Measurements from ENCODE around the gene SLC5A11. TPM values are rescaled to one million over a fixed set of nuclear protein-coding genes. Genes with fewer than 3 reads are reported as not detected.

Gene SLC5A11, protein sequence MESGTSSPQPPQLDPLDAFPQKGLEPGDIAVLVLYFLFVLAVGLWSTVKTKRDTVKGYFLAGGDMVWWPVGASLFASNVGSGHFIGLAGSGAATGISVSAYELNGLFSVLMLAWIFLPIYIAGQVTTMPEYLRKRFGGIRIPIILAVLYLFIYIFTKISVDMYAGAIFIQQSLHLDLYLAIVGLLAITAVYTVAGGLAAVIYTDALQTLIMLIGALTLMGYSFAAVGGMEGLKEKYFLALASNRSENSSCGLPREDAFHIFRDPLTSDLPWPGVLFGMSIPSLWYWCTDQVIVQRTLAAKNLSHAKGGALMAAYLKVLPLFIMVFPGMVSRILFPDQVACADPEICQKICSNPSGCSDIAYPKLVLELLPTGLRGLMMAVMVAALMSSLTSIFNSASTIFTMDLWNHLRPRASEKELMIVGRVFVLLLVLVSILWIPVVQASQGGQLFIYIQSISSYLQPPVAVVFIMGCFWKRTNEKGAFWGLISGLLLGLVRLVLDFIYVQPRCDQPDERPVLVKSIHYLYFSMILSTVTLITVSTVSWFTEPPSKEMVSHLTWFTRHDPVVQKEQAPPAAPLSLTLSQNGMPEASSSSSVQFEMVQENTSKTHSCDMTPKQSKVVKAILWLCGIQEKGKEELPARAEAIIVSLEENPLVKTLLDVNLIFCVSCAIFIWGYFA
- total RNA-seq, result not detected in 2 replicates

DNA sequence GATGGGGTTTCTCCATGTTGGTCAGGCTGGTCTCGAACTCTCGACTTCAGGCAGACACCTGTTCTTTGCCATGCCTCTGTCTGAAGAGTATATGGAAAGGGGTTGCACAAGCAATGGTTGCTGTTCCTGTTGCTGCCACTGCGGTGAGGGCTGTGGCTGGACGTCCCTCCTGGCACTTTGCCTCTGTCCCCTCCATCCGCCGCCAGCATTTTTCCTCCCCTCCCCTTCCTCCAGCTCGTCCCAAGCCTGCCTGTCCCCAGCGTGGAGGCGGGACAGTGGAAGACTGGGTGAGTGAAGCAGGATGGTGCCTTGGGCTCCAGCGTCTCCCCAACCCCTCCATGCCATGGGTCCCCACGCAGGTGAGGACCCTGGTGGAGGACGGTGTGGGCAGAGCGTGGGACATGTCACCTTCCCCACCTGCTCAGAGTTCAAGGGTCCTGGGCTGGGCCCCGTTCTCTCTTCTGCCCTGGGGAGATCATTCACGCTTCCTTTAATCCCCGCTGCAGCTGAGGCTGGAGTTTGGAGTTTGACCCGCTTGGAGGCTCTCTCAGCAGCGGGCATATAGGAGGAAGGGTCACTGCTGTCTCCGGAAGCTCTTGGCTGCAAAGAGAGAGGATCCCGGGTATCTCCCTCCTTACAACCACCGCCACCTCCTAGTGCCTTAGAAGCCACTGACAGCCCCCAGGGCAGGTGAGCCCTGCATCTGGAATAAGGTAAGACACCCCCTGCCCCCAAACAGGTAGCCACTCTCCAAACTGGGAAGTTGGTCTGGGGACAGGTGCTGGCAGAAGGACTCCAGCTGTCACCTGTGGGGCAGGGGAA is at the start of gene SLC5A11:
Gene SLC5A11, plus strand, starts transcription at position 238 of the 822 bp plus-strand sequence. CDS start 12,681 bp downstream, outside the sequence.

Other genes starting within 250 kb of the SLC5A11 start
- gene TNRC6A, start 116.3 kb upstream of the SLC5A11 start, total RNA-seq, result 16.1 and 33.4 TPM in 2 replicates
- gene ARHGAP17, start 169.4 kb downstream of the SLC5A11 start, total RNA-seq, result 13.5 and 15.7 TPM in 2 replicates